H4 (cell line): Measurements from ENCODE around the gene NRXN3. TPM values are rescaled to one million over a fixed set of nuclear protein-coding genes. Genes with fewer than 3 reads are reported as not detected.

Source experiments
- DNase-seq: peaks from one replicate; pipeline ENCODE4 v3.0.0-alpha.2; 2015; ENCODE audit warnings: low spot score
- total RNA-seq: library from RNA; depleted of rRNA; stranded (reverse); fragments of >200 nt; shearing (Covaris generic); gene quantifications from 2 replicates; pipeline ENCODE4 v1.2.3, GENCODE V29; 2014

The NRXN3 gene
- total RNA-seq, 1 experiment from 2014 or later, result 0.37 TPM

DNA sequence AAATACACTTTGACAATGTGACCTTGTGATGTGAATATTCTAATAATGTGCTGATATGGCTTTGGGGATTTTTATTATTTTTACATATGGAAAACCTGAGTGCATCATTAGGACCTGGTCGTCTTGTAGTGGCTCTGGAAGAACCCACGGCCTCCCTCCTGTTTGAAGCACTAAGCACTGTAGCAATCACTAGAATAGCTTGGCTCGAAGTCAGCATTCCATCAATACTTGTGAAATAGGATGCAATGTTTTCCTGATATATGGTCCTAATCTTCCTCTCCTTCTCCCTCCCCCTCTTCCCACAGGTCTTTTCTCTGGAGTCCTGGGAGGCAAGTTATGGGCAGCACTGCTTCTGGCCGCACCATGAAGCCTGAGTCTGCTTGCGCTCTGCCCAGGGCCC lies 71.9 kb downstream of the NRXN3 start:
- no peak for DNase-seq

DNA sequence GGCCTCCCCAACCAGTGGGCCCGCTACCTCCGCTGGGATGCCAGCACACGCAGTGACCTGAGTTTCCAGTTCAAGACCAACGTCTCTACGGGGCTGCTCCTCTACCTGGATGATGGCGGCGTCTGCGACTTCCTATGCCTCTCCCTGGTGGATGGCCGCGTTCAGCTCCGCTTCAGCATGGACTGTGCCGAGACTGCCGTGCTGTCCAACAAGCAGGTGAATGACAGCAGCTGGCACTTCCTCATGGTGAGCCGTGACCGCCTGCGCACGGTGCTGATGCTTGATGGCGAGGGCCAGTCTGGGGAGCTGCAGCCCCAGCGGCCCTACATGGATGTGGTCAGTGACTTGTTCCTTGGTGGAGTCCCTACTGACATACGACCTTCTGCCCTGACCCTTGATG lies 73.0 kb downstream of the NRXN3 start:
- DNase-seq, result no peak

DNA sequence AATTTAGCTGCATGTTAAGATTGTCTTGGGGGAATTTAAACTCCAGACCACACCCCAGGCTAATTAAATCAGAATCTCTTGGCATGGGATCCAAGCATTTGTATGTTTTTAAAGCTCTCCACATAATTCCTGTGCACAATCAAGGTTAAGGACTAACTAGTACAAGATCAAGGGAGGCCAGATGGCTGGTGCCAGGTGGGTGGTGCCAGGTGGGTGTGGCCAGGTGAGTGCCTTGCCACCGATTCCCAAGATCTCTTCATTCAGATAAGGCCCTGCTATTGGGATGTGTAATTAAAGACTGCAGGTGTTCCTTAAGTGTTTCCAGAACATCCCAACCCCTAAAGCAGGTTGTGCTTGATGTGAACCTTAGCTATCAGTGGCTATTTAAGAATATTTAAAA lies 75.1 kb downstream of the NRXN3 start:
- DNase-seq, result no peak

DNA sequence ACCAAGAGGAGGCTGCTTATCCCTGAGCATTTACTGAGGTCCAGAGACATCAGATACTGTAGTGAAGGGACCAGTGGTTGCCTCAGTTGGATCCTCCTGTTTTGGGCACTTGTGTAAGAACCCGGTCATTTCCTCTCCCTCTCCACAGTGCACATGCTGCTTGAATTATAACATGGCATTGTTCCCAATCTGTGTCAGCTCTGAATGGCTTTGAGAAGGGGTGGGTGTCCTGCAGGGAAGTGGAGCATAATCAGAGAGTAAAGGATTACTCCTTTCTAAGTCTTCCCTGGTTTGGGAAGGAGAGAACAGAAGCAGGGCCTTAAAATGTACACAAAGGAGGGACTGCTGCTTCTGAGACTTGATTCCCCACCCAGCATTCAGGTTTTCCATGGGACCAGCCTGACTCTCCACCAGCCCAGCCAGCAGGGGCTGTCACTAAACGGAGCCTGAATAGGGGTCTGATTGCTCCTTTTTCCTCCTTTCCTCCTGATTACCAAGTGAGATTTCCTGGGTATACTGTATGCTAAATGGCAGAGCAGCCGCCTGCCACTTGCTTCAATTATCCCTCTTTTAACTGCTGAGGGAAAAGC lies 78.4 kb downstream of the NRXN3 start:
- no peak for DNase-seq

DNA sequence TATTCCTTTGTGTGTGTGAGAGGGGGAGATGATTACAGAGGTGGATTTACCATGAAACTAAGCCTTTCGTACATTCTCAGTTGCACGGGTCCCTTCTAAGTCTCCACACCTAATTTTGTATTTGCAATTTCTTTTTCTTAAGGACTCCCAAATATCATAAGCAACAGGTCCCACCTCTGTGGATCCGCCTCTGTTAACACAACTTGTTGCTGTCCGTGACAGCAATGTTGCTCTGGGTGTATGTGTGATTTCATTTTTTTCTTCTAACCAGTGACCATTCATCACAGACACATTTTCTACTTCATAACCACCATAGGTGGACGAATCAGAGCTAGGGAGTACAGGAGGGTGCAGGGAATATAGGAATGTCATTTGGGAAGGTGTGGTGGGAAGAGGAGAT lies 81.1 kb downstream of the NRXN3 start:
- DNase-seq, result no peak

DNA sequence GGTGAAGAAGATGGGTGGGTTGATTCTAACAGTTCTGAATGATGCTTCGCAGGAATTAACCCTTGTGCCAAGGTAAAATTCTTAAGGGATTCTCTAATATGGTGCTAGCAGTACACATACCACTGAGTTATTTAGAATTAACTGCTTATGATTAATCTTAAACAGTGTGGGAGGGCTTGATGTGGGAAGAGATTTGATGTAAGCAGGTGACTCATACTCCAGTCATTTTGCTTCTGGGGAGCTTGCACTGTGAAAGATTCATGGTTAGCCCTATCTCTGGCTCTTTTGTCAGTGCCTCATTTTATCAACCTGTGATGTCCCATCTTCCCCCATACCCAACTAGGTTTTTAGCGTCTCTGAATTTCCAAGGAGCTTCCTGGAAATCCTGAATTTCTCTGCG lies 83.8 kb downstream of the NRXN3 start:
- DNase-seq, result peak; percentile 77

DNA sequence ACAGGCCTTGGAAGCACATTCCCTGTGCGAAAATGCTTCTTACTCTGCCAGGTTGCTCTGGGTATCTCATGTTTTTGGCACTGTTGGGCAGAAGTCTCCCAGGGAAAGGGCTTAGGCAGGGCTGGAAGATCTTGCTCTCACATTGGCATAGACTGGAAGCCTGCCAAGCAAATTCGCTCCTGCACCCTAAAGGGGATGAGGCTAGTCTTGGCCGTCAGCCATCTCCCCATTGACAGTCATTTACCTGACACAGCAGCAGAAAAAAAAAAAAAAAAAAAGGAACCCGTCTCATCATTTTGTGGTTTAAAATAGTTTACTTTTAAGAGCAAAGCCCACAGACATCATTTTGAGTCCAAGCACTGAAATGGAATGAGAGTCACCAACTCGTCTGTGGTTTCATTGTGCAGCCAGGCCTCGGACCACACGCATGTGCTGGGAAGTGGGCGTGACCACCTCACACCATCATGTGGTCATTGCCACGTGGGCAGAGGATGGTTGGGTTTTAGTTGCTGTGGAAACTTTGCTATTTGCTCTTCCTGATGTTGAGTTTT lies 84.8 kb downstream of the NRXN3 start:
- DNase-seq, result peak; percentile 99

DNA sequence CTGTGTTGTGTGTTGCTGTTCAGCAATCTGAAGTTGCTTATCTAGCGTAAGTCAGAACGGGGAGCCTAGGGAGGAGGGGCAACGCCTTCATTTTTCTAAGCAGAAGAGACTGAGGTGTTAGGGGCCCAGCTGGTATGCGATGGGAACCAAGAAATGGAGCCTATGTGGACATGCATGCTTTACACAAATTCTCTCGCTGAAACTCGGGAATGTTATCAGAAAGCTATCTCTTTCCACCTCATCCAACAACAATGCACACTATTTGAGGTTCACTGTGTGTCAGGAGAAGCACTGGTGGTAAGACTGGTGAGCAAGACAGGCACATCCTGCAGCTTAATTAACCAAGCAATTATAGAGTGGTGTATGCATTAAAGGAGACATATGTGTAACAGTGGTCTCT lies 89.7 kb downstream of the NRXN3 start:
- DNase-seq, result no peak

DNA sequence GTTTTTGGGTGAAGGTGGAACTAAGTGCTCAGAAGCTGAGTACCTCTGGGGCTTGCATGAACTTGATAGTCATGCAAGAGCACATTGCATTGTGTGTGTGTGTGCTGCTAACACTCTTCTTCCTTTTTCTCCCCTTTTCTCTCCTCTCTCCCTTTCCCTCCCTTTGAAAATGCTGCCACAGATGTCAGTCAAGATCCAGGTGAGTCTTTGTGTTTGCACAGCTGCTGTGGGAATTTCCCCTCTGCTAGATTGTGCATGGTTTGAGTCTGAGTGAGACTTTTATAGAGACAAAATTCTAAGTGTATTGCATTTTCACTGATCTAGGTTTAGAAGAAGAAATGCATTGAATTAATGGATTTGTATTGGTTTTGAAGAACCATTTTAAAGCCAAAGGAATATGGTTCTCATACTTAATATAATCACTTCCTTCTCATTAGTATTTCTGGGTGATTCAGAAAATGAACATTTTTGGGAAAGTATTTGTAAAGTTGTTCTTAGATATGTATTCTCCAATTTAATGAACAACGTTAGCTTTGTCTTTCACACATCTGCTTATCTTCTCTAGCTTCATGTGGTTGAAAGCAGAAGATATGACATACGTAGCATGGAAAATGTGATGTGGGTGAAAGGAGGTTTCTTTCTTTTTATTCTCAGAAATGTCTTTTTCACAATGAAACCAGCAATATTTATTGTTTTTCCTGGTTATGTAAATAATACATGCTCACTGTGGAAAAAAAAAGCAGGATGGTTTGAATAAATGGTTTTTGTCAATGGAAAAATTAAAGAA lies 108.5 kb downstream of the NRXN3 start:
- no peak for DNase-seq

DNA sequence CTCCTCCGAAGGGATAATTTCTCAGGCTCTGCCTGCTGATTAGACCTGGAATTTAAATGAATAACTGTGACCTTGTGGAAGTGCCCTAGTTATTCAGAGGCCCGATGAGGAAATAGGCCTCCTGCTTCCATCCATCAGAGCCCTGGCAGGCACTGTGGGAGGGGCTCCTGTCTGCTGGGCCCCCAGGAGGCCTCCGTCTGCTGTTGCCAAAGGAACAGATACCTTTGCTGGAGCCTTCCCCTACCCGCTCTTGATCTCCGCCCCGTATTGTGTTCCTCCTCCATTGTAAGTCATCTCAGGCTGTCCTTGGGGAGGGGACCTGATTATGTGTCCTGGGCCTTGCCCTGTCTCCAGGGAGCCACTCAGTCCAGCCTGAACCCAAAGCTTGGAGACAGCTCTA lies 112.3 kb downstream of the NRXN3 start:
- no peak for DNase-seq

DNA sequence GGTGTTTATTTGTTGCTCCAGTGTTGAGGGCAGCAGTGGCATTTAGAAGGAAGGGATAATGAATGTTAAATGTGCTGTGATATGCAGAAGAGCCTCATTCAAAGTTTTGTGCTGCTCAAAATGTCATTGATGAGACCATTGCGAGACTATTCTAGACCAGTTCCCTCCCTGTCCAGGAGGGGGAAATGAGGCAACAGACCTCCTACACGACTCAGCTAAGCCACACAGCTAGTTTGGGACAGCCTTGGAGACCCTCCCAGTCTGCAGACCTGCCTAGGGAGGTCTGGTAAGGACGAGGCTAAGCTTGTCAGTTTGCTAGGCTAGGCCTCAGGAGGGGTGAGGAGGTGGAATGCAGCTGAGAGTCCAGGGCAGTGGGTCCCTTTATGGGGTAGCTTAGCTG lies 116.0 kb downstream of the NRXN3 start:
- DNase-seq, result no peak

DNA sequence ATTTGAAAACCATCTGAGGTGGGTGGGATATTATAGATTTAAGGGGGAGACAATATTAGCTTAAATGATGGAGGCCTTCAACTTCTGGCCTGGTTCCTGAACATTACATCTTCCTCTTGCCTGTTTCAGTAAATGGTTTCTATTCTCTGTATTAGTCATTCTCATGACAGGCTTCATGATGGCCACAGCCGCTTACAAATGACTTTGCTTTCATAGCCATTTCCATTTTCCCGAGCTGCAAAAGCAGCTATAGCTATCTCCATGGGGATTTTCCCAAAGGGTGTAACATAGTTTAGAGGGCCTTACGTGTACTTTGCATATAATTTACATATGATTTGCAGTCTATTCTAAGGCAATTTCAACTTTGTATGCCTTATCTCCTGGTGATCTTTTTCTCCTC lies 121.8 kb downstream of the NRXN3 start:
- no peak for DNase-seq

DNA sequence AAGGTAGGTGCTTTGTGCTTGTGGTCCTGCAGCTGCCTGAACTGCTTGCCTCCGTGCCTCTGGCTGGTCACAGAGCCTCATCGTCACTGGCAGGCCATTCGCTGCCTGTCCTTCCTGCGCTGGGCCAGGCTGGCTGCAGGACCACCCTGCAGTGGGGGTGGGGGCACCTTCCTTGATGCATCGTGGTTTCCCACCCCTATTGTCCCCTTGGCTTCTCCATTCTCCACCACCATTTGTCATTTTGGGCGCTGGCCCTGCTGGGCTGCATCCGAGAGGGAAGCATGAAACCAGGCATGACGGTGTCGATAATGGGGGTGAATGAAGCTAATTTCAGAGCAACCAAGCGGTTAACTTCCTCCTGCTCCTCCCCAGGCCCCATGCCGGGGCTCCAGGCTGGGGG lies 127.7 kb downstream of the NRXN3 start:
- DNase-seq, result no peak

DNA sequence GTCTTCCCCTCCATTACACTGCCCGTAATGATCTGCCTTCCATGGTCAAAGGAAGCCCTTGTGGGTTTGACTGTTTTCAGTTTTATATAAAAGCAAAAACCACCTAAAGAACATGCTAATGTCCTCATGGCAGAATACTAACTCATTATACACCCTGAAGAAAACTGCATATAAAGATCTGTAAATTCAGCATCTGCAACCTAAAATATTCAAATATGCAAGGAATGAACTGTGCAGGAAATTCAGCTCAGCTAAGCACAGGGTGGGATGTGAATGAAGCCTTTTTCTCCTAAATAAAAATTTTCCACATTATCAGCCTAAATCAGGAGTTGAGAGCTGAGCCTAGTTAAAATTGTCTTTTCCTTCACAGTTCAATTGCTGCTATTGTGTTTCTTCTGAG lies 128.1 kb downstream of the NRXN3 start:
- DNase-seq, result no peak

DNA sequence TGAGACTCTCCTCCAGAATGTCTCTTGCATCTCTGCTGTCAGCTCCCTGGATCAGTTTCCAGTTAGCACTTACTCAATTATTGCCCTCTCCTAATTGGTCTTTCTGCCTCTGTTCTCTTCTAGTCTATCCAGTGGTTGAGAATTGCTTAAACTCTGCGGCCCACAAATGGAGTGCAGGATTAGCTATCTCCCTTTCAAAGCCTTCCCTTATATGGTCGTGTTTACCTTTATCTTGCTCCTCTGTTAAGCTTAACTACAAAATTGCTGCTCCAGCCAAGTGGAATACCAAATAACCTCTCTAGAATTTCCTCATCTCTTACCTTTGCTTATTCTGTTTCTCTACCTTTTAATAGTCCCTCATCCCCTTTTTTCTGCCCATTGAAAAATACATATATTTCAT lies 132.7 kb downstream of the NRXN3 start:
- DNase-seq, result no peak

DNA sequence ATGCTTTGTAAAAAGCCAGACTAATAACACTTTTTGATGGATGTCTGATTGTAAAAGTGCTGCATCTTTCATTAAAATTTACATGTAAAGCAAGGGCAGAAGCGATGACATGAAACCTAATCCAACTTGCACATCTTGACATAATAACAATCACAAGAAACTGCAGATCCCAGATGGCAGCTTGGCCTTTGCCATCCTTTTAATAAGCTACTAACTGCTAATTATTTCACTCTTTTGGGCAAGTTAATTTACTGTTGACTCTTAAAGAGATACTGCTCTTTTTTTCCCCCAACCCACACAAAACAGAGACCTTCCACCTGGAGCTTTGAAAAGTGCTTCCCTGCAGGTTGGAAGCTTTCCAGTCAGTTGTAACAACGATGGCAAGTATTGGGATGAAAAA lies 137.5 kb downstream of the NRXN3 start:
- DNase-seq, result no peak

DNA sequence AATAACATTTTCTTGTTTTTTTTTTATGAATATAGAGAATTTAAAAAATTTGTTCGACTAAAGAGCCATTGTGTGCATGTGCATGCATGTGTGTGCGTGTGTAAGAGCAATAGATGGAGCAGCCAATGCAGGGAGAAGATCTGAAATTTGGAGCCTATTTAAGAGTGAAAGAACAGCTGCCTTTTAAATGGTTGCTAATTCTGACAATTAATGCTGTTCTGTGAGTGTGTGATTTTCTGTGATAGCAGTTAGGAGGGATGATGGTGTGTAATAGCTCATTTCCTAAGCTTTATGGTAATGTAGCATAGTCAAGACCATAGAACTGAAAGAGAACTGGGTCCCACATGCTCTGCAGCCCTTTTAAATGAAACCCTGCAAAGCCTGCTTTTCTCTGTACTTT lies 137.9 kb downstream of the NRXN3 start:
- DNase-seq, result no peak

DNA sequence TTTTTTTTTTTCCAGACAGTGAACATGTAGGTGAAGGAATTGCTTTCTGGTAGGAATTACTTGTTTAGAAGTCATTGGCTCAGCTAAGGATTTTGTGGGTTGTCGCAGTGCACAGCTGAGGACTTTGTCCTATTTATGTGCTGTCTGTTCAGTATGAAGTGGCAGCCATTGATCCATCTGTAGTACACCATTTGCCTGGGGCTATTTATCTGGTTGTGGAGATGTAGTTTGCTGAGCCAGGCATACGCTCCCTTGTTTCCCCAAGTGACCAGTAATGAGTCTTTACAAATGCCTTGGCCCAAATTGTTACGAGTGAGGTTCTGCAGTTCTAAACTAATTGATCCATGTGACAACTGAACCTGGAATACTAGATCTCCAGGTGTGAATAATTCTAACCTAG lies 140.1 kb downstream of the NRXN3 start:
- DNase-seq, result no peak

DNA sequence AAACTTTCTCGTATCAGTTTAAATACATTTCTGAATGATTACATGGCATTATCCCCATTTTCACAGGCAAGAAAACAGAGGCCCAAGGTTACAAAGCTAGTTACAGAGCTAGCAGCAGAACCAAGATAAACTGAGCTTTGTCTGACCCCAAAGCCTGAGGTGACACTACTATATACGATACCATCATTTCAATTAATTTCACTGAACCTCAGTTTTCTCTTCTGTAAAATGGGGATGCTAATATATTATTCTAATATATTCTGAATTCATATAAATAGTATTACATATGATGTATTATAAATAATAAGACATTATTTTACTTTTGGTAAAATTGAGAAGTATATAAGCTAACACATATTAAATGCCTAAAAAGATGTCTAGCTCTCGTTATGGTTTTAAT lies 143.3 kb downstream of the NRXN3 start:
- no peak for DNase-seq

DNA sequence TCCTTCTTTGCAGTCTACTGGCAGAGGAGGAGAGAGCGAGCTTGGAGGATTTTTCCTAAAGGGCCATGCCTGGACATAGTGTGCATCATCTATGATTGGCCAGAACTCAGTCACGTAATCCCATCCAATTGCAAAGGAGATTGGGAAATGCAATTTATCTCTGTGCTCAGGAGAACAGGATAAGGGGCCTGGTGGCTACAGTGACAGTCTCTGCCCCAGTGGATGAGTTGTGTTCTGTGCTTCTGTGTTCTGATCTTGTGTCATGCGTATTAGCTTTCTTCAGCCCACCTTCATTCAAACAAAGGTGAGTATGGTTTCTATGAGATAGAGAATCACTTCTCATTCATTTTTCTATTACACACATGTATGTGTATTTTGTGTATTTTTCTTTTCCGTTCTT lies 144.3 kb downstream of the NRXN3 start:
- no peak for DNase-seq

DNA sequence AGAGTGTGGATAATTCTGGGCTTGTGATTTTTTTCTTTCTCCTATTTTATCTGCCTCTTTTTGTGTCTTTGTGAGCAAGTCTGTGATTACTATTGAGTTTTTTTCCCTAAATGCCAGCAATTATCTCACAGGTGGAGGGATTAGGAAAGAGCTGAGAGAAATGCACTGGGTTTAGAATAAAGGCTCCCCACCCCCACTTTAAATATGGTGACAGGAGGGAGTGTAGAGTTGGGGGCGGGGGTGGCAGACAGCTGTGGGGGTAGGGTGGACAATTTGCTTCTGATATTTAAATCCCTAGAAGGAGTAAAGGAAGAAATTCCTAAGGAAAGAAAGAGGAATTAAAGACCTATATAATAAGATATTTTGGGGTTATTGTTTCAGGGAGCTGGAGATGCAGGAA lies 145.9 kb downstream of the NRXN3 start:
- no peak for DNase-seq

DNA sequence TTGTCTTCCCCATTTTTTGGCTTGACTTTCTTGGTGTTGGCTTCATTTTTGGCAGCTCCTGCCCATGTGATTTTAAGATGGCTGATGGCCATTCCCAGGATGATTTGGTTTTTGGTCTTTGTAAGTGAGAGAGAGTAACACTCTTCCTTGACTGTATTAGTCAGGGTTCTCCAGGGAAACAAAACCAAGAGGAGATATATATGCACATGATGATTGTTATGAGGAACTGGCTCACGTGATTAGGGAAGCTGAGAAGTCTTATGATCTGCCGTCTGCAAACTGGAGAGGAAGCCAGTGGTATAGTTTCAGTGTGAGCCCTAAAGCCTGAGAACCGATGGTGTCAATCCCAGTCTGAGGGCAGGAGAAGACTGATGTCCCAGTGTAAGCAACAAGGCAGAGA lies 146.6 kb downstream of the NRXN3 start:
- no peak for DNase-seq

DNA sequence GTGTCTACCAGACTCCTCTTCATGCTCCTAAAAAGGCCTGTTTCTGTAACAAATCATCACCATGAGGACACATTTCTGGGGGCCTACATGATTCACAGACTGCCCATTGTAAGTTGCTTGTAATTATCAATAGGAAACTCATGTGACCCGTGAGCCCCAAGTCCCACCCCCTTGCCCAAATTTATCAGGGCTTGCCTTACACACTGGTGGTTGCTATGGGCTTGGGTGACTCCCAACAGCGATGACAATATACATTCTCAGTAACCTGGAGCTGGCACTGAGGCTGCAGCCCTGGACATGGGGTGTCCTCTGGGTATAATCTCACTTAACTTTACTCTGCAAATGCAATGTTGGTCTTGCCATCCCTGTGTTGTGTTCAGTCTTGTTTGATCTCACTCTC lies 149.2 kb downstream of the NRXN3 start:
- no peak for DNase-seq
